HCT116 (cell line): ENCODE measurements around the gene OTUD5.

Source experiments
- CTCF ChIP-seq, 3 experiments: fragments of 200-600 bp in 1 of 3; sonication (generic) in 1 of 3; IDR thresholded peaks in 2 of 3; conservative IDR thresholded peaks in 1 of 3; 2 replicates each; pipeline ENCODE4 v1.5.1; 2012 to 2017; ENCODE audit warnings: low read depth in 2 of 3, low read length in 2 of 3, antibody characterized with exemption in 1 of 3, borderline replicate concordance in 1 of 3, control low read depth in 1 of 3, mild to moderate bottlenecking in 1 of 3, mixed read lengths in 1 of 3, mixed run types in 1 of 3, moderate library complexity in 1 of 3; ENCODE audit not compliant: insufficient read depth in 1 of 3
- EZH2 ChIP-seq: fragments of 200-600 bp; sonication (generic); IDR thresholded peaks from 2 replicates; pipeline ENCODE4 v1.6.1; 2017; ENCODE audit warnings: antibody characterized with exemption, mixed run types
- POLR2AphosphoS5 ChIP-seq: IDR thresholded peaks from 2 replicates; pipeline ENCODE4 v1.6.1; 2011; ENCODE audit warnings: mild to moderate bottlenecking, low read depth, low read length, moderate library complexity
- REST ChIP-seq: IDR thresholded peaks from 2 replicates; pipeline ENCODE4 v1.6.1; 2012; ENCODE audit warnings: low read depth
- SIN3A ChIP-seq: IDR thresholded peaks from 2 replicates; pipeline ENCODE4 v1.6.1; 2012; ENCODE audit warnings: low read depth

- TF ChIP-seq CTCF (IDR thresholded peaks at IDR 0.05 in 2 of 3, conservative IDR thresholded peaks at IDR 0.05 in 1 of 3; ENCODE audit: borderline replicate concordance in 1 of 3, insufficient read depth in 1 of 3, low read depth in 2 of 3, low read length in 2 of 3) (no peak), EZH2 (no peak), POLR2AphosphoS5 (no peak), SIN3A (no peak), REST (no peak)
These were observed 33.1 kb downstream of the OTUD5 start for GRCh38 chrX:48924270-48924669.
